Astrocyte of the hippocampus (primary cell): ENCODE measurements around the gene KRT71.
"Not testable (repeated sequence)": the region's sequence is repeated elsewhere in the genome, so short reads cannot be mapped to it uniquely, and the experiment has no call there.

ENCODE experiments used
- DNase-seq: peaks from one replicate; pipeline ENCODE4 v3.0.0; 2011; ENCODE audit warnings: low read depth, low spot score

KRT71 gene

GRCh38 chr12:52552681-52553195 is at the start of gene KRT71:
KRT71 (minus strand) TSS chr12:52553145; CDS start chr12:52553077, 68 bp downstream.
- DNase-seq, result no peak

GRCh38 chr12:52602552-52602951 is 49.6 kb upstream of the KRT71 start:
- no peak for DNase-seq

GRCh38 chr12:52601671-52602070 is 48.7 kb upstream of the KRT71 start:
- DNase-seq, result no peak

- no peak for DNase-seq
Measured at GRCh38 chr12:52600941-52601481, 48.1 kb upstream of the KRT71 start, which contains the start of gene KRT72. KRT72 (minus strand) TSS chr12:52601463; CDS start chr12:52601452, 11 bp downstream.

GRCh38 chr12:52600475-52600874 is 47.5 kb upstream of the KRT71 start:
- no peak for DNase-seq

- DNase-seq, result no peak
Measured at GRCh38 chr12:52600071-52600470, 47.1 kb upstream of the KRT71 start.

GRCh38 chr12:52598966-52599365 is 46.0 kb upstream of the KRT71 start:
- DNase-seq, result no peak

- DNase-seq, result not testable (repeated sequence)
Measured at GRCh38 chr12:52594237-52594636, 41.3 kb upstream of the KRT71 start.

- no peak for DNase-seq
Measured at GRCh38 chr12:52591521-52591920, 38.6 kb upstream of the KRT71 start.

- DNase-seq, result no peak
Measured at GRCh38 chr12:52590021-52590420, 37.1 kb upstream of the KRT71 start.

- no peak for DNase-seq
Measured at GRCh38 chr12:52587563-52587962, 34.6 kb upstream of the KRT71 start.

- DNase-seq, result no peak
Measured at GRCh38 chr12:52585946-52586345, 33.0 kb upstream of the KRT71 start.

- DNase-seq, result no peak
Measured at GRCh38 chr12:52585066-52585465, 32.1 kb upstream of the KRT71 start.

- DNase-seq, result no peak
Measured at GRCh38 chr12:52584156-52584682, 31.3 kb upstream of the KRT71 start.

- DNase-seq, result peak; percentile 70
Measured at GRCh38 chr12:52582971-52583456, 30.1 kb upstream of the KRT71 start.

GRCh38 chr12:52582486-52582885 is 29.5 kb upstream of the KRT71 start:
- no peak for DNase-seq

- DNase-seq, result peak; percentile 7
Measured at GRCh38 chr12:52581481-52581880, 28.5 kb upstream of the KRT71 start.

- no peak for DNase-seq
Measured at GRCh38 chr12:52581066-52581465, 28.1 kb upstream of the KRT71 start.

GRCh38 chr12:52580496-52580895 is 27.6 kb upstream of the KRT71 start:
- DNase-seq, result no peak

GRCh38 chr12:52579468-52580465 is 26.8 kb upstream of the KRT71 start:
- no peak for DNase-seq

- DNase-seq, result no peak
Measured at GRCh38 chr12:52578469-52578868, 25.5 kb upstream of the KRT71 start.

- no peak for DNase-seq
Measured at GRCh38 chr12:52577316-52577715, 24.4 kb upstream of the KRT71 start.
